ENCODE data around the gene HSF5. TPM values are rescaled to one million over a fixed set of nuclear protein-coding genes. Genes with fewer than 3 reads are reported as not detected.
A peak's percentile ranks its signal among the peaks of the same experiment; 100 is the strongest.

HSF5 gene
- total and polyA plus RNA-seq, 4 donors: 0.09 to 0.17 TPM; not detected in 2

DNA sequence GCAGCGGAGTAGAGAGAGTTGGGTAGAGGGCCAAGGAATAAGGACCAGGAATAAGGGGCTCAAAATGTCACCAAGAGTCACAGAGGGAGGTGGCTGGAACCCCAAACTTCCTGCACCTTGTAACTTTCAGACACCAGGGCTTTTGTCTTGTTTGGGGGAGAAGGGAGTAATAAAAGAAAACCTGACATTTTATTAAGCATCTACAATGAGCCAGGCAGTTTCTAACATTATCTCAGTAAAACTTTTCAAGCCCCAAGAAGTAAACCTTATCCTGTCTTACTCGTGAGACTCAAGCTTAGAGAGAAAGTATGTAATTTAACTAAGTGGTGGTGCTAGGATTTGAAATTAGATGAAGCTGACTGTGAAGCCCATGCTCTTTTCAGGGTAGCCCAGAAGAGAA is 27.1 kb upstream of the HSF5 start:
- peaks cover 3 to 64% (median 42%) of the 10 kb centered on the region in 4 donors for H3K4me1 ChIP-seq (ENCODE audit: control insufficient read depth in 4 of 4, insufficient read depth in 4 of 4, low read length in 3 of 4)
- 43% methylated on average over 2 of the region's 2 CpGs for WGBS
- peaks cover 7 to 19% (median 18%) of the 10 kb centered on the region in 4 donors for H3K36me3 ChIP-seq (ENCODE audit: control insufficient read depth in 4 of 4, insufficient read depth in 3 of 4, low read depth in 1 of 4, low read length in 3 of 4)
- TF ChIP-seq RAD21 (IDR thresholded peaks at IDR 0.05) (no peak), FOXA2 (IDR thresholded peaks at IDR 0.05) (no peak), FOXA1 (IDR thresholded peaks at IDR 0.05) (no peak), SP1 (IDR thresholded peaks at IDR 0.05) (no peak), GABPA (IDR thresholded peaks at IDR 0.05 in 1 of 2, conservative IDR thresholded peaks at IDR 0.05 in 1 of 2) (no peak)
- TF ChIP-seq, protein P1, sequence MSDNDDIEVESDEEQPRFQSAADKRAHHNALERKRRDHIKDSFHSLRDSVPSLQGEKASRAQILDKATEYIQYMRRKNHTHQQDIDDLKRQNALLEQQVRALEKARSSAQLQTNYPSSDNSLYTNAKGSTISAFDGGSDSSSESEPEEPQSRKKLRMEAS (IDR thresholded peaks at IDR 0.05): no peak
- H3K27me3 ChIP-seq (ENCODE audit: control insufficient read depth in 4 of 4, insufficient read depth in 4 of 4, low read length in 3 of 4): no peaks in the 10 kb centered on the region
- H3K9me3 ChIP-seq (ENCODE audit: control insufficient read depth in 4 of 4, low read length in 3 of 4): no peaks in the 10 kb centered on the region
- peak overlapping the region; percentile 62 to 98 for H3K9ac ChIP-seq (ENCODE audit: low read depth in 1 of 2, low read length in 2 of 2)
- H3K4me3 ChIP-seq (ENCODE audit: low read depth in 1 of 3, low read length in 3 of 3): peak overlapping the region; percentile 36 to 87 (median 68)
- H3K27ac ChIP-seq (ENCODE audit: low read depth in 1 of 2, low read length in 2 of 2): peak overlapping the region; percentile 85 to 96
- DNase-seq (ENCODE audit: low spot score): no peak

DNA sequence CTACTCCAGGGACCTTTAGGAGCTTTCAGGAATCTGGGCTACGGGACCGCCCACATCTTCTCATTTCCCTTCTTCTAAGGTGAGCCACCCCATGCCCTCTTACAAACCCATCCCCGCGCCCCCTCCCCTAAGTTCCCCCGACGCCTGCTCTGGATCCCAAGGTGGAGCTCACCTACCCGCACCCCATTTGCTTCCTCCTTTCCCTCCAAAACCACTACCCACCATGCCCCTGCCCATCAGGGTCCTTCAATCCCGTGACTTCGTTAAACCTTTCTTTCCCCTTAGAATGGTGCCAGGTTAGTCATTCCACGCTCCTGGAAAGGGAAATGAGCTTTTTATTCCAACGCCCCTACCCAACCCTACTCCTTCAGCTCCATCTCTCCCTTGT is 26.6 kb upstream of the HSF5 start:
- no peak for TF ChIP-seq TAF1 (conservative IDR thresholded peaks at IDR 0.05)
- peaks cover 7 to 23% (median 22%) of the 10 kb centered on the region in 4 donors for H3K36me3 ChIP-seq (ENCODE audit: control insufficient read depth in 4 of 4, insufficient read depth in 3 of 4, low read depth in 1 of 4, low read length in 3 of 4)
- 31% methylated on average over 11 of the region's 11 CpGs for WGBS
- H3K9ac ChIP-seq (ENCODE audit: low read depth in 1 of 2, low read length in 2 of 2): peak overlapping the region; percentile 21 to 48
- DNase-seq (ENCODE audit: low spot score): no peak
- H3K4me1 ChIP-seq (ENCODE audit: control insufficient read depth in 4 of 4, insufficient read depth in 4 of 4, low read length in 3 of 4): peaks cover 3 to 66% (median 40%) of the 10 kb centered on the region in 4 donors
- H3K4me3 ChIP-seq (ENCODE audit: low read depth in 1 of 3, low read length in 3 of 3): peak overlapping the region; percentile 36 to 87 (median 68)
- H3K27me3 ChIP-seq (ENCODE audit: control insufficient read depth in 4 of 4, insufficient read depth in 4 of 4, low read length in 3 of 4): no peaks in the 10 kb centered on the region
- peak overlapping the region; percentile 85 to 96 for H3K27ac ChIP-seq (ENCODE audit: low read depth in 1 of 2, low read length in 2 of 2)
- H3K9me3 ChIP-seq (ENCODE audit: control insufficient read depth in 4 of 4, low read length in 3 of 4): no peaks in the 10 kb centered on the region

GRCh38 chr17:58513965-58514769 is 26.0 kb upstream of the HSF5 start, which contains the start of gene MTMR4:
Gene MTMR4, minus strand, starts transcription at chr17:58514638. Its CDS starts 231 bp downstream, at chr17:58514407.
- TF ChIP-seq, protein P2, sequence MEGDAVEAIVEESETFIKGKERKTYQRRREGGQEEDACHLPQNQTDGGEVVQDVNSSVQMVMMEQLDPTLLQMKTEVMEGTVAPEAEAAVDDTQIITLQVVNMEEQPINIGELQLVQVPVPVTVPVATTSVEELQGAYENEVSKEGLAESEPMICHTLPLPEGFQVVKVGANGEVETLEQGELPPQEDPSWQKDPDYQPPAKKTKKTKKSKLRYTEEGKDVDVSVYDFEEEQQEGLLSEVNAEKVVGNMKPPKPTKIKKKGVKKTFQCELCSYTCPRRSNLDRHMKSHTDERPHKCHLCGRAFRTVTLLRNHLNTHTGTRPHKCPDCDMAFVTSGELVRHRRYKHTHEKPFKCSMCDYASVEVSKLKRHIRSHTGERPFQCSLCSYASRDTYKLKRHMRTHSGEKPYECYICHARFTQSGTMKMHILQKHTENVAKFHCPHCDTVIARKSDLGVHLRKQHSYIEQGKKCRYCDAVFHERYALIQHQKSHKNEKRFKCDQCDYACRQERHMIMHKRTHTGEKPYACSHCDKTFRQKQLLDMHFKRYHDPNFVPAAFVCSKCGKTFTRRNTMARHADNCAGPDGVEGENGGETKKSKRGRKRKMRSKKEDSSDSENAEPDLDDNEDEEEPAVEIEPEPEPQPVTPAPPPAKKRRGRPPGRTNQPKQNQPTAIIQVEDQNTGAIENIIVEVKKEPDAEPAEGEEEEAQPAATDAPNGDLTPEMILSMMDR (IDR thresholded peaks at IDR 0.05; ENCODE audit: low read depth, low read length, missing input control): no peak
- TF ChIP-seq GABPA (IDR thresholded peaks at IDR 0.05 in 1 of 2, conservative IDR thresholded peaks at IDR 0.05 in 1 of 2): peak in 1 of 2 donors; percentile 25
- WGBS: 4% methylated on average over 64 of the region's 64 CpGs
- peaks cover 7 to 28% (median 24%) of the 10 kb centered on the region in 4 donors for H3K36me3 ChIP-seq (ENCODE audit: control insufficient read depth in 4 of 4, insufficient read depth in 3 of 4, low read depth in 1 of 4, low read length in 3 of 4)
- H3K9ac ChIP-seq (ENCODE audit: low read depth in 1 of 2, low read length in 2 of 2): peak within 1 kb of the TSS; percentile 21 to 48
- DNase-seq (ENCODE audit: low spot score): peak; percentile 82
- no peaks in the 10 kb centered on the region for H3K27me3 ChIP-seq (ENCODE audit: control insufficient read depth in 4 of 4, insufficient read depth in 4 of 4, low read length in 3 of 4)
- H3K27ac ChIP-seq (ENCODE audit: low read depth in 1 of 2, low read length in 2 of 2): peak within 1 kb of the TSS; percentile 85 to 96
- H3K4me3 ChIP-seq (ENCODE audit: low read depth in 1 of 3, low read length in 3 of 3): peak within 1 kb of the TSS; percentile 36 to 87 (median 68)
- peaks cover 3 to 63% (median 41%) of the 10 kb centered on the region in 4 donors for H3K4me1 ChIP-seq (ENCODE audit: control insufficient read depth in 4 of 4, insufficient read depth in 4 of 4, low read length in 3 of 4)
- no peaks in the 10 kb centered on the region for H3K9me3 ChIP-seq (ENCODE audit: control insufficient read depth in 4 of 4, low read length in 3 of 4)

All from liver (tissue), 9 donors.